HTR-8/SVneo (cell line): ENCODE data around the gene XRCC2.
A peak's percentile ranks its signal among the peaks of the same experiment; 100 is the strongest.
"Not testable (repeated sequence)": the region's sequence is repeated elsewhere in the genome, so short reads cannot be mapped to it uniquely, and the experiment has no call there.

Experiments used
- DNase-seq: peaks from one replicate; pipeline ENCODE4 v3.0.0; 2011; ENCODE audit warnings: low spot score, mixed read lengths; ENCODE audit not compliant: insufficient read length
- FAIRE-seq: peaks from 2 replicates; lab custom pipeline; 2011; peaks lifted over from hg19 to GRCh38; lab: Jason Lieb, UNC

Gene XRCC2

DNA sequence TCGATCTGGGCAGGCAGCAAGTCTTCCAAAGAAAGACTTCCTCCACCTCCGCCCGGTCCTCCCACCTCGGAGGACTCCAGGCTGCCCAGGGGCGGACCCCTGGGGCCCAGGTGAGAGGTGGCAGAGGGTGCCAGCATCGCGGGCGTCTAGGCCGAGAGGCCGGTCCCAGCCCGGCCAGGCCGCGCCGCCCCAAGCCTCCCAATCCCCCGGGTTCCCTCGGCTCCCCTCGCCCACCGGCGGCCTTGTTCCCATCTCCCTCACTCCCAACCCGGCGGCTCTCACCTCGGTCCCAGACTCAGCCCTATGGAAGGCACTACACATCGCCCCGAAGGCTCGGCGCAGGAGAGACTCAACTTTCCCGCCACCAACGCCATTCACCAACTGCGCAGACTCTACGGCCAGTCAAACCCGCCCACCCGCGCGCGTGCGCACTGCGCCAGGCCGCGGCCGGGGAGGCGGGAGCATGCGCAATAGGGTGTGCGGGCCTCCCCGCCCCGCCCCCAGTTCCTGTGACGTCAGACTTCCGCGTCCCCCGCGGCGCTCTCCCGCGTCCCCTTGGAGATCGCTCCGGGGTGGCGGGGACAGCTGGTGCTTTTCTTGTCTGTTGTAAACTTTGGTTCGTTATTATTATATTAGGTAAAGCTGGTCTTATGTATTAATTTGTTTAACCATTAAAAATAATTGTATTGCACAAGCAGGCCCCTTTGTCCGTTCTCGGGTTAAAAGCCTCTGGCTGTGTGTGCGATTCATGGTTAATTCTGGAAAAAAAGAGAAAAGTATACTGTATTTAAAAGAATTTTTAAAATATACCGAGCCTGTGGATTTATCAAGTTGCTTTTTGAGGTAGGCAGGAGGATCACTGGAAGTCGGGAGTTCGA is at the start of gene XRCC2:
Gene XRCC2 (minus strand): TSS at position 383 of the 878 bp plus-strand sequence. CDS start 62 bp downstream, at position 321.
- DNase-seq: peak; percentile 94
- no peak for FAIRE-seq

GRCh38 chr7:152723364-152723763 is 47.4 kb upstream of the XRCC2 start:
- DNase-seq (no peak), FAIRE-seq (no peak)

DNA sequence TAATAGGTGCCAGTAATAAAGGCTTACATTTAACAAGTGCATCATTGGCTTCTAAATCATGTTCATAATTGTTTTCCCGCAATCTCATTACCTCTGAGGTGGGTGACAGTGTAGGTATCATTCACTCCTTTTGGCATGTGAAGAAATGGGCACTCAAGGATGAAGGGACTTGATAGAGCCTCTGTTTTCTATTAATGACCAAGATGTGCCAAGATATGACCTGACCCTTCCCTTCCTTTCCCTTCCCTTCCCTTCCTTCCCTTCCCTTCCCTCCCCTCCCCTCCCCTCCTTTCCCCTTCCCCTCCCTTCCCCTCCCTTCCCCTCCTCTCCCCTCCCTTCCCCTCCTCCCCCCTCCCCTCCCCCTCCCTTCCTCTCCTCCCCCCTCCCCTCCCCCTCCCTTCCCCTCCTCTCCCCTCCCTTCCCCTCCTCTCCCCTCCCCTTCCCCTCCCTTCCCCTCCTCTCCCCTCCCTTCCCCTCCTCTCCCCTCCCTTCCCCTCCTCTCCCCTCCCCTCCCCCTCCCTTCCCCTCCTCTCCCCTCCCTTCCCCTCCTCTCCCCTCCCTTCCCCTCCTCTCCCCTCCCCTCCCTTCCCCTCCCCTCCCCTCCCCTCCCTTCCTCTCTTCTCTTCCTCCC is 36.6 kb upstream of the XRCC2 start:
- DNase-seq, FAIRE-seq: not testable (repeated sequence)

- FAIRE-seq (no peak), DNase-seq (no peak)
Observed at GRCh38 chr7:152711444-152711944, 35.6 kb upstream of the XRCC2 start.

DNA sequence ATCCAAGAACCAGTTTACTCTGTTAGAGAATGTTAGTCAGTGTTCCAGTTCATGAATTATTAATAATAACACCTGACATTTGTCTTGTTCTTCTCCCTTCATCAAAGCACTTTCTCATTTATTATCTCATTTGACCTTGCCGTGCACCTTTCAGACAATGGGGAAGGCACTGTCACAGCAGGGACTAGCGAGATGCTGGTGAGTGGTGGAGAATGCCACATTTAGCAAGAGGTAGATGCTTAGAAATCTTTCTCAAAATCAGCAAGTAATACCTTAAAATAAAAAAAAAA is 34.2 kb upstream of the XRCC2 start:
- no peak for DNase-seq
- FAIRE-seq: no peak

DNA sequence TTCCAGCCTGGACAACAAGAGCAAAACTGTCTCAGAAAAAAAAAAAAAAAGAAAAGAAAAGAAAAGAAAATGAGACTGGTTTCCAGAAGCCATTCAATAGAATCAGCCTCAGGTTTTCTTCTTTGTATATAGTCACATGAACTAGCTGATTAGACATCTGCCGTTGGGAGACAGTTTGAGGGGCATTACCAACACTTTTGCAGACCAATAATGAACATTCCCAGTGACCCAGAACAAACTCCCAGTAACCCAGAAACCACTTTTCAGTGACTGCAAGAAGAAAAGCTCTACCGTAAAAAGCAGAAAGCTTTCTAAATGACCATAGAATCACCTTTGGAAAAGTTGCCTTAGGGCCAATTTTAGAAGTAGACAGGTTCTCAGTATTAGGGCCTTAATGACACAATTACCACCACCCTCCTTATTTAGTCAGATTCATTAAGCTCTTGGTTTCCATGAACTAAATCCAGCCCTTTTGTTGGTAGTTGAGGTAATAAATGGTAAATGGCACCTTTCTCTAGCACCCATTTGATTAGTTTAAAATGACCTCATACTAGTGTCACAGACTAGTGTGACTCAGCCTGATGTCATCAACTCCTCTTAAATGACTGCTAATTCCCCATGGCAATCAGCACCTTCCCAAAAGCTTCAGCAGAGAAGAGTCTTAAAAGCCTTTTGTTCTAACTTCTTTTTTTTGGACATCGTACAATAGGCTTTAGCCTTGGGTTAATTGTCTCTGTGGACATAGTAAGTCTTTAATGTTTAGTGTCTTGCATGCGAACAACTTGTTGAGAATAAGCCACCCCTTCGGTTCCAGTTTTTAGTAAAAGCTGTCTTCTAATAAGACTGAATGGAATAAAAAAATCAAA is 33.6 kb upstream of the XRCC2 start:
- FAIRE-seq (no peak), DNase-seq (no peak)

DNA sequence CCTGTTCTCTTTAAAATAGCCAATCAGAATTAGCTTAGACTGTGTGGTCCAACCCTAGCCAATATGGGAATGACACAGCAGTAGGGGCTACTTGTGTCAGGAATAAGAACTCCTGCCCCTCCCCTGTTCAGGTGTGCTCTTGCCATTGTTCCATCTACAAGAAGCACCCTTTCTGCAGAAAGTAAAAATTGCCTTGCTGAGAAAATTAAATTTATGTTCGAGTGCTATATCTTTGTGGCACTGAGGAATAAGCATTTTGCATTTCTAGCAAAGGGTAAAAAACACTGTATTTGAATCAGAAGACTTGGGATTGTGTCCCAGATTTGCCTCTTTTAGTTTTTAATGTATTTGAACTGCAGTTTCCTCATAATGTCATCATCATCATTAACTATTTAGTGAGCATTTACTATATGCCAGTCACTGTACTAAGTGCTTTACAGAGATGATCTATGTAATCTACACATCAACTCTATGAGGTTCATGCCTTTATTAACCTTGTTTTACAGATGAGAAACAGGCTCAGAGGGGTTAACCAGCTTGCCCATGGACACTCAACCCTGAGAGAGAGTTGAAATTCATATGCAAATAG is 28.9 kb upstream of the XRCC2 start:
- no peak for DNase-seq
- FAIRE-seq: no peak

GRCh38 chr7:152699079-152699478 is 23.1 kb upstream of the XRCC2 start:
- DNase-seq (no peak), FAIRE-seq (no peak)

DNA sequence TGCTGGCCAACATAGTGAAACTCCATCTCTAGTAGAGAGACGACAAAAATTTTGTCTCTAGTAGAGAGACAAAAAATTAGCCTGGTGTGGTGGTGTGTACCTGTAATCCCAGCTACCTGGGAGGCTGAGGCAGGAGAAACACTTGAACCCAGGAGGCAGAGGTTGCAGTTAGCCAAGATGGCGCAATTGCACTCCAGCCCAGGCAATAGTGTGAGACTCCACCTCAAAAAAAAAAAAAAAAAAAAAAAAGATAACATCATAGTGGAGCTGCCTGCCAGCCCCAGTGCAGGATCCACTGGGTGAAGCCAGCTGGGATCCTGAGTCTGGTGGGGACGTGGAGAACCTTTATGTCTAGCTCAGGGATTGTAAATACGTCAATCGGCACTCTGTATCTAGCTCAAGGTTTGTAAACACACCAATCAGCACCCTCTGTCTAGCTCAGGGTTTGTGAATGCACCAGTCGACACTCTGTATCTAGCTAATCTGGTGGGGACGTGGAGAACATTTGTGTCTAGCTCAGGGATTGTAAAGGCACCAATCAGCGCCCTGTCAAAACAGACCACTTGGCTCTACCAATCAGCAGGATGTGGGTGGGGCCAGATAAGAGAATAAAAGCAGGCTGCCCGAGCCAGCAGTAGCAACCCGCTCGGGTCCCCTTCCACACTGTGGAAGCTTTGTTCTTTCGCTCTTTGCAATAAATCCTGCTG is 21.5 kb upstream of the XRCC2 start:
- not testable (repeated sequence) for DNase-seq, FAIRE-seq

- DNase-seq, FAIRE-seq: not testable (repeated sequence)
Observed at GRCh38 chr7:152692196-152692595, 16.3 kb upstream of the XRCC2 start.

GRCh38 chr7:152683297-152683696 is 7.4 kb upstream of the XRCC2 start:
- FAIRE-seq (no peak), DNase-seq (no peak)

DNA sequence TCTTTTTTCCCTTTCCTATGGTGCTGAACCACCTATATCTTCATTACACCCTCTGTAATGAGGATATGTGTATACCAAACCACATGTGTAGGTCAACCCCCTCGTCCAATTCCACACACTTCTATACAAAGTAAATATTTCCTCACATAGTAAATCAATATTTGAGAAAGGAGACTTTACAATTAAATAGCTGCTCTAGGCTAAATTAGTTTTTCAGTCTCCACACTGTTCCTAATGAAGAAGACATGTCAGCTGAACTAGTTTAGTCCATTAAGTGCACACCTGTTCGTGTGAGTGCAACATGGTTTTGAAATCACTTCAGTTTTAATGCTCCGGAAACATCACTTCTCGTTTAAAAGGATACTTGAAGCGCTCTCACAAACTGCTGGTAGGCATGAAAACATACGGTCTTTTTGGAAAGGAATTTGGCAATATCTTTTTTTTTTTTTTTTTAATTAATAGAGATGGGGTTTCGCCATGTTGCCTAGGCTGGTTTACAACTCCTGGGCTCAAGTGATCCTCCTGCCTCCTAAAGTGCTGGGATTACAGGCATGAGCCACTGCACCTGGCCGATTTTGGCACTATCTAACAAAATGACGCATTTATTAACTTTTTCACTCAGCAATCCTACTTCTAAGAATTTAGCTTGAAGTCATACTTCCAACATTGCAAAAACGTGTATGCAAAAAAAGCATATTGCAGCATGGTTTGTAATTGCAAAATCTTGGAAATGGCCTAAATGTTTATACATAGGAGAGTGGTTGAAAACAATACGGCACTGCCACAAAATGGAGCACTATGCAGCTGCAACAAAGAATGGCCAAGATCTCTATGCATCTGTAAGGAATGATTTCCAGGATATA is 2.1 kb upstream of the XRCC2 start:
- FAIRE-seq: no peak
- no peak for DNase-seq

GRCh38 chr7:152674860-152675758 is 832 bp downstream of the XRCC2 start:
- DNase-seq (peak; percentile 6), FAIRE-seq (no peak)

- FAIRE-seq: no peak
- DNase-seq: no peak
Observed at GRCh38 chr7:152673897-152674296, 2.0 kb downstream of the XRCC2 start.

GRCh38 chr7:152672626-152673025 is 3.3 kb downstream of the XRCC2 start:
- FAIRE-seq: no peak

DNA sequence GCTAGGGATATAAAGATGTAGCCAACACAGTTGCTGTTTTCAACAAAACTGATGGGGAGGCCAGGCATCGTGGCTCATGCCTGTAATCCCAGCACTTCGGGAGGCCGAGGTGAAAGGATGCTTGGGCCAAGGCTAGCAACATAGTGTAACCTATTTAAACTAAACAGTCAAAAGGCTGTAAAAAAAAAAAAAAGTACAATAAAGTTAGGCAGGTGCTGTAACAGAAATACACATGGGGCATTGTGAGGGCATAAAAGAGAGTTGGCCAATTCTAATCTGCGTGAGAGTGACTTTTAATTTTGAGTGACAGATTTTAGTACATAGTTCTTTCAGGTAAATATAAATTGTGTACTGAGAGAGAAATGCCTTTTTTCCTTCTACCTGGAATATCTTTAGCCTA is 6.2 kb downstream of the XRCC2 start:
- no peak for DNase-seq
- FAIRE-seq: no peak

More at GRCh38 chr7:152672626-152673025, 3.3 kb downstream of the XRCC2 start:
- DNase-seq: no peak

- FAIRE-seq: no peak
- no peak for DNase-seq
Observed at GRCh38 chr7:152668975-152669374, 7.0 kb downstream of the XRCC2 start.

GRCh38 chr7:152667958-152668357 is 8.0 kb downstream of the XRCC2 start:
- DNase-seq (no peak), FAIRE-seq (no peak)
